Kidney glomerular epithelial cell (primary cell): Measurements from ENCODE around the gene WNT9A.

Experiments used
- DNase-seq: peaks from one replicate; lab custom pipeline; 2025; lab: John Stamatoyannopoulos, UW

WNT9A gene

DNA sequence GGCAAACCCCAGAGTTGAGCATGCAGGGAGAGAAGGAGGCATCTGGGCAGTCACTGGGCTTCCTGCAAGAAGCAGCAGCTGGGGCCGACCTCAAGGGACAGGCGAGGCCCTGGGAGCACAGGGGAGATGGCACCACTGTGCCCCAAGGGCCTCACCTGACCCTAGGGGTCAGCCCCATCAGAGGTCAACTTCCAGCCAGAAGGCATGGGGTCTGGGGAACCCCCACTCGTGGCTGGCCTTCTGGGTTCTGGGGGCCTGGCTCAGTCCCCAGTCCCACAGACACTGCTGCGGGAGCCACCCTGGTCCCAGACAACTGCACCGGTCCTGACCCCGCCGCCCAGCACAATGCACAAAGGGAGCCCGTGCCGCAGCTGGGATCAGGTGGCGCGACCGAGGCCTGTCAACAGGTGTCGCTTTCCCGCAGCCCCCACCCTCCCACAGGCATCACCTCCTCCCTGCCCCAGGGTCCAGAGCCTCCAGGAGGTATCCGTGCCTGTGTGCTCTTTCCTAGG lies 6.2 kb downstream of the WNT9A start:
- DNase-seq: no peak

DNA sequence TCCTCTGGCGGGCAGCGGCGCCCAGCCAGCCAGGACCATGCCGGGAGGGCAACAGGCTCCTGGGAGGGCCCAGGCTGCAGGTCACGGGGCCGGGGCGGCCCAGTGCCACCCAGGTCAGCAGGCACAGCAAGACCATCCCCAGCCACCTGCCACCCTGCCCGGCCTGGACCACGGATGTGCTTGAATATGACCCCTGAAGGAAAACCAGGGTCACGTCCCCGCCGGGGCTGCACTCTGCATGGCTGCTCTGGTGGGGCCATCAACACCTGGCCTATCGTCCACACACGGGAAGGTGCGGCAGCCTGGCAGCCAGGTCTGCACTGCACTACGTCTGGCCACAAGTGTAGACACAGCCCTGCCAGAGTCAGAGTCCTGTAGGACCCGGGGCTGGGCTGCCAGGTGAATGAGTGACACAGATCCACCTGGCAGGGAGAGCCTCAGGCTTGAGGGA lies 6.9 kb downstream of the WNT9A start:
- DNase-seq: no peak

DNA sequence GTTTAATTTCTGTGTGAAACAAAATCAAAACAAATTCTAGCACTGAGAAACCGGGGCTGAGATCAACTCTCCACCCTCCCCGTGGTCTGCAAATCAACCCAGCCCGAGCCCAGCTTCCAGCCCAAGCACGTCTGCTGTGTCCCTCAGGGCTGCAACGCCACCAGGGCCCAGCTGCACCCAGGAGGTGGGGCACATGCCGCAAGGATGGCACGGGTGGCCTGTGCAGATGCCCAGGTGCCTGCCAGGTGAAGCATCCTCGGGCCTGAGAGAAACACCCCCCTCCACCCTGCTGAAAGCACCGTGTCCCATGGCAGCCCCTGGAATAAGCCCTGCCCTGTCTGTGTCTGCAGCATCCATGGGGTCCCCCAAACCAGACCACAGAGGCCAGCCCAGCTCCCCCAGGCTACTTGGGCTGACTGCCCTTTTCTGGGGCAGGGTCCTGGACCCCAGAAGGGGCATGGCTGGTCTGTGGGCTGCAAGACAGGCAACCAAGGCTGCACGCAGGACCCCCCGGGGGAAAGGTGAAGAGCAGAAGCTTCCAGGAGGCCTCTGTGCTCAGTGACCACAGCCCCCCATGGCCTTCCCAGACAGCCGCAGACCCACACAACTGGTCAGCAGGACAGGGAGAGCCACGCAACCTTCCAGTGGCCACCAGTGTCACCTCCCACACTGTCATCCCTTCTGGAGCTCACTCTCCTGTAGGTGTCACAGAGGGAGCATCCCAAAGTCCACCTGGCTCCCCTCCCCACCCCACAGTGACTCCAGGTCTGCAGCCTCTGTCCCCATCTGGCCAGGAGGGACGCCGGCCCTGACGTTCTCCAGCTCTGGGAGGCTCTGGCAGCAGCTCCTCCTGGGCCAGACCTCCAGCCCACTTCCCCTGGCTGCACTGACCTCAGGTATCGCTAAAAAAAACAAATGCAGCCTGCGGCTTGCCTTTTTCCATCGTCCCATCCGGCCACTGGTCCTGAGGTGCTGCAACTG lies 7.7 kb downstream of the WNT9A start:
- DNase-seq: no peak

DNA sequence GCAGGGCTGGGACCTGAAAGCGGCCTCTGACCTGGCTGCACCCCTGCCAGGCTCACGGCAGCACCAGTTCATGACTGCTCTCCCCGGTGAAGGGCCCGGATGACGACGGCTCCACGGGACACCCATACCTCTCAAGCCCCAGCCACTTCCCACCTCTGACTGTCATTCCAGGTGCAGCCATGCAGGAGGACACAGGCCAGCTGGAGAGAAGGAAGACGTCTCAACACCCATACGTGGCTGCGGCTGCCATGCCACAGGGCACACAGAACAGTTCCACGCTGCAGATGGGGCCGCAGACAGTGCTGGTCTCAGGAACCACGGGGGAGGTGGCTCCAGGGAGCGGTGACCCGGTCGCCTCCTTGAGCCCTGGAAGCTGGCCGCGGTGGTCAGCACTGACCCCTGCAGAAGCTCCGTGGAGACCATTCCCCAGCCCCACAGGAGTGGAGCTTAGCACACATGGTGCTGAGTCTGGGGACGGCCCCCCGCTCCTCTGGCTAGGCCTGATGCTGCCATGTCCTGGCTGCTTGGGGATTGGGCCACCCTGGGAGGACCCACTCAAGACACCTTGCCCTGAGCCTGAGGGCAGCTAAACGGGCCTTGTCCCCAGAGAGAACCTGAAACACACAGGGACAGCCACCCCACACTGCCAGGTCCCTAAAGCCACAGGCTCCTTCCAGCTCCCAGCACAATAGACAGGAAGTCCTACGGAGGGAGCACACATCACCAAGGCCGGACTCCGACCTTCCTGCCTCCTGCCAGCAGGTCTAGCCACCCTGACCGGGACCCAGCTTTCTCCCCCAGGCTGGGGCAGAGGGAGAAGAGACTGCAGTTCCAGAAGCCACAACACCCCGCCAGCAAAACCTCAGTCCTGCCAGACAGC lies 8.6 kb downstream of the WNT9A start:
- DNase-seq: no peak

DNA sequence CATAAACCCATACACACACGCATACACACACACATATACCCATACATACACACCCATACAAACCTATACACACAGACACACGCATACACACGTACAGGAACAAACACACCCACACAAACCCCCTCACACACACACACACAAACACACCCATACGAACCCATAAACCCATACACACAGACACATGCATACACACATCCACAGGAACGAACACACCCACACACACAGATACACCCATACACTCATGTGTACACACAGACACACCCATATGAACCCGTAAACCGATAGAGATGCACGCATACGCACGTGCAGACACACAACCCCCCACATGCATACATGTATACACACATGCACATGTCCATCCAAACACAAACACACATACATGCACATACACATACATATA lies 9.5 kb downstream of the WNT9A start:
- no peak for DNase-seq

DNA sequence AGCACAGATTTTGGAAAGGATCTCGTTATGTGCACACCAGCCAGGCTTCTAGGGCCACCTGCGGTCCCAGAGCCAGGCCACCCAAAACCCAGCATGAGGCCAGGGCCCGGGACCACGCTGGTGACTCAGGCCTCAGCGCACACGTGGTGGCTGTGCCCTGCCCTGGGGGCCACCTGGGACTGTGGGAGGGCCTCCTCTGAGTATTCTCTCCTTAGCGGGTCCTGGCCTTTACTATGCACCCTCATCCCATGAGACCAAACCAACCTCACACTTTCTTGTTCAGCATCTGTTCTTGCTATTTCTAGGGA lies 9.9 kb downstream of the WNT9A start:
- no peak for DNase-seq

DNA sequence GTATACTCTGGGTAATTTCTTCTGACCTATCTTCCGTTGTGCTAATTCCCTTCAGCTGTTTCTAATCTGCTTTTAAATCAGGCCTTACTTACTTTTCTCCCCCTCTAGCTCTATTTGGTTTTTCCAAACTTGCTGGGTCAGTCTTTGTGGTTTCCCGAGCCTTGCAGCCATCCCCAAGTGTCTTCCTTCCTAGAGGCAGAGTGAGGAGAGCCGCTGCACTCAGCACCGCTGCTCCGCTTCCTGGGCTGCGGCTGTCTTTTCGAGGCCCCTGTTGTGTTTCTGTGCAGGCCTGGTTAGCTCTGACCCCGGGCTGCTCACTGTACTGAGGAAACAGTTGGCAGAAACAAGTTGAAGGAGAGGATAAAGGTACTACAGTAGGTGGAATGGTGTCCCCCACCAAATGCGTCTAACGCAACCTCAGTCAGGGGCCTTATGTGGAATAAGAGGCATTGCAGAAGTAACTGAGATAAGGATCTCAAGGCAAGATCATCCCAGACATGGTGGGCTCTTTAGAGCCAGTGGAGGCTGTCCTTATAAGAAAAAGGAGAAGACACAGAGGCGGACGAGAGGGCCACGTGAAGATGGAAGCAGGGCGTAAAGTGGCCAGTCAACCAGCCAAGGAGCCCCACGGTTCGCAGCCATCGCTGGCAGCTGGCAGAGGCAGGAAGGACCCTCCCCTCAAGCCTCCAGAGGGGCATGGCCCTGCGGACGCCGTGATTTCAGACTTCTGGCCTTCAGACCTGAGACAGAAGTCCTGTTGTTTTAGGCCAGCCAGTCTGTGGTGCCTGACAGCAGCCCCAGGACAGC lies 10.5 kb downstream of the WNT9A start:
- no peak for DNase-seq

DNA sequence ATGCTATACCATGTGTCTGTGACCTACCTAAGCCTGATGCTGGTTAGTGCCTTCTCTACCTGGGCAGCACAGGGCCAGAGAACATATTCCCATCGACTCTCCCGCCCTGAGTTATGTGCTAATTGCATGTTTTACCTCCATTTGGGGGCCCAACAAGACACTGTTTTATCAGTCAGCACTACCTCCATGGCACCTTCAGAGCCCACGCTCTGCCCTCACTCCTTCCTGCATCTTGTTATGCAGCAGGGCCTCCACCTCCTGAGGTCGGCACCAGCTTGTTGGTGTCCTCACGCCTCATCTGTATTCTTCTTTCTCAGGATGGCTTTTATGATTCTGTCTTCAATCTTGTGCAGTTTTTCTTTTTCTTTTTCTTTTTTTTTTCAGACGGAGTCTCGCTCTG lies 11.9 kb downstream of the WNT9A start:
- DNase-seq: no peak

DNA sequence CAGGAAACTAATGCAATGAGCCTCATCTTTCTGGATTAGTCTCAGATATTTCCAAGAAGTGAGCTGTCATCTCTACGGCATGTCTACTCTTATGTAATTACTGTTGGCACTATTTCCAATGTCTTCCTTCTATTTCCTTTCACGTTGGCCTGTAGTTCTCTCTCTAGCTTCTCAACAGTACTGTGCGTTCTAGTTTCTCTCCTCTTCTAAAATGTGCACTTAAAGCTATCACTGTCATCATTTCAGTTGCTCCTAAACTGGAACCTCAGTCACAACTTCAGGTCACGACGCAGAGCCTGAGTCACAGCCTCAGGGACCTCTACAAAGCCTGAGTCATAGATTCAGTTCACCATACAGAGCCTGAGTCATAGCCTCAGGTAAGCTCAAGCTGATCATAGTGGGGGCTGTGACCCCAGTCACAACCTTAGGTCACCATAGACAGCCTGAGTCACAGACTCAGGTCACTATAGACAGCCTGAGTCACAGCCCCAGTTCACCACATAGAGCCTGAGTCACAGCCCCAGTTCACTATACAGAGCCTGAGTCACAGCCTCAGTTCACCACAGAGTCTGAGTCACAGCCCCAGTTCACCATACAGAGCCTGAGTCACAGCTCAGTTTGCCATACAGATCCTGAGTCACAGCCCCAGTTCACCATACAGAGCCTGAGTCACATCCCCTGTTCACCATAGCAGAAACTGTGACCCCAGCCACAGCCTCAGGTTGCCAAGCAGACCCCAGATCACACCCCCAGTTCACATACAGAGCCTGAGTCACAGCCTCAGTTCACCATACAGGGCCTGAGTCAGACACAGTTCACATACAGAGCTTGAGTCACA lies 13.0 kb downstream of the WNT9A start:
- no peak for DNase-seq

DNA sequence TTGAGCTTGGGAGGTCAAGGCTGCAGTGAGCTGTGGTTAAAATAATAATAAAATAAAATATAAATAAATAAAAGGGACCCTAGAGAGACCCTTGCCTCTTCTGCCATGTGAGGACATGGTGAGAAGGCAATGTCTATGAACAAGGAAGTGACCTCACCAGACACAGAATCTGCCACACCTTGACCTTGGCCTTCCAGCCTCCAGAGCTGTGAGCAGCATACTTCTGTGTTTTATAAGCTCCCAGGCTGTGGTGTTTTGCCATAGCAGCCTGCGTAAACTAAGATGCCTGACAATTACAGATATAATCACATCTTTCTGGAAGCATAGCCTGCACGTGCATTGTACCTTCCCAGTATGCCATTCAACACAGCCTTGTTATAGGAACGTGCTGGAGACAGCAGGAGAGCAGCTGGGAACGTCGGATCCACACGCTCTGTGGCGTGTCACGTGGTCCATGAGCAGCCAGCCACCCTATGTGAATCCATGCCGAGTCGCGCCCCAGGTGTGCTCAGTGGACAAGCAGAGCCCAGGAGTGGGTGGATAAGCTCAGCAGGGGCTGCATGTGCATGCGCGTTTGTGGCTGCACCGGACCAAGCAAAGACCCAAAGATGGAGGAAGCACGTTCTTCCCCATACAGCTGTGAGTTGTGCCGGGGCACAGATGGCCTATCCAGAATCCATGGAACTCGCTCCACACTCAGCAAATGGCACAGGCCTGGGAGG lies 17.8 kb downstream of the WNT9A start:
- DNase-seq: no peak

DNA sequence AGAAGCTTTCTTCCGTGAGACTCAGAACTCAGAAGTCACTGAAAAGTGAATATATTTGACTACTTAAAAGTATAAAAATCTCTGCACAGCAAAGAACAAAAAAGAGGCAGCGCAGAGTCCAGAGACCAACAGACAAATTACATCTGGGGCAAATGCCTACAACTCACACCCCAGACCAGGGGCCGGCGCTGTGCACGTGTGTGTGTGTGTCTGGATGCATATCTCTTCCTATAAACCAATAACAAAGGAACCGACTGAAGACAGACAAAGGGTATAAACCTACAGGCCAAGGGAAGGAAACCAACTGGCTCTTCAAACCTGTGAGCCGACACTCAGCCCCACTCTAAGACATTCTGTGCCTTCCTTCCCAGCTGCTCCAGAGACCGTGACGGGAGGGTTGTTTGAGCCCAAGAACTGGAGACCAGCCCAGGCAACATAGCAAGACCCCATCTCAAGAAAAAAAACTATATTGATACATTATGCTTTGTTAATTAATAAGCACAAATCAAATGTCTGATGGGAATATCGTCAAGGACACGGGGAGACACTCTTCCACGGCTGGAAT lies 18.8 kb downstream of the WNT9A start:
- no peak for DNase-seq

DNA sequence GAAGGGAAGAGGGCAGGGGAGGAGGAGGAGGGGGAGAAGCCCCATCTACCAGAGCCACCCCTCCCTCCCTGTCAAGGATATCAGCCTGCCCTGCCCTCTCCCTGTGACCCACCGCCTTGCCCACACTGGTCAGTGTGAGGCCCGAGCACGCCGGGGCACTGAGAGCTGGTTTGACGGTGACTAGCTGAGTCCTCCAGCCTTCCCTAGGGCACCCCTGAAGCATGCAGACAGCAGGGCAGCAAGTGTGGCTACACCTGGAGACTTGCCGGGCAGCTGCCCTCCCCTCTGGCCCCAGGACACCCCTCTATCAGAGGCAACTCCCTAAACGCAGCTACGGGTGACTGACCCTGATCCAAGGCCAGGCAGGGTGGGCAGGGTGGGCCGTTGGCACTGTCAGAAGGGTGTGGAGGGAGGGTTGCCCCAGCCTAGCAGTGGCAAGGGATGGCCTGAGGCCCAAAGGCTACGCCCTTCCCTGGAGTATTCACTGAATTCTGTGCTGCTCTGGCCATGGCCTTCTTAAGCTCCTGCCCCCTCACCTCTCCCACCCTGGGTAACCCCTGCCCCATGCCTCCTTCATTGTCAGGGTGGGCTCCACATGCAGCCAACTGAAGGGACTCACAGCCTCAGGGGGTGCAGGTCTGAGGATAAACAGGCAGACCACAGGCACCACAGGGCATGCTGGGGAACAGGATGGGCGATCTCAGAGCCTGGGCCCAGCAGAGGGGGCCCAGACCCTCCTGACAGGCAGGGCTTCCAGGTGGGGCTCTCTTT lies 19.6 kb downstream of the WNT9A start:
- no peak for DNase-seq

DNA sequence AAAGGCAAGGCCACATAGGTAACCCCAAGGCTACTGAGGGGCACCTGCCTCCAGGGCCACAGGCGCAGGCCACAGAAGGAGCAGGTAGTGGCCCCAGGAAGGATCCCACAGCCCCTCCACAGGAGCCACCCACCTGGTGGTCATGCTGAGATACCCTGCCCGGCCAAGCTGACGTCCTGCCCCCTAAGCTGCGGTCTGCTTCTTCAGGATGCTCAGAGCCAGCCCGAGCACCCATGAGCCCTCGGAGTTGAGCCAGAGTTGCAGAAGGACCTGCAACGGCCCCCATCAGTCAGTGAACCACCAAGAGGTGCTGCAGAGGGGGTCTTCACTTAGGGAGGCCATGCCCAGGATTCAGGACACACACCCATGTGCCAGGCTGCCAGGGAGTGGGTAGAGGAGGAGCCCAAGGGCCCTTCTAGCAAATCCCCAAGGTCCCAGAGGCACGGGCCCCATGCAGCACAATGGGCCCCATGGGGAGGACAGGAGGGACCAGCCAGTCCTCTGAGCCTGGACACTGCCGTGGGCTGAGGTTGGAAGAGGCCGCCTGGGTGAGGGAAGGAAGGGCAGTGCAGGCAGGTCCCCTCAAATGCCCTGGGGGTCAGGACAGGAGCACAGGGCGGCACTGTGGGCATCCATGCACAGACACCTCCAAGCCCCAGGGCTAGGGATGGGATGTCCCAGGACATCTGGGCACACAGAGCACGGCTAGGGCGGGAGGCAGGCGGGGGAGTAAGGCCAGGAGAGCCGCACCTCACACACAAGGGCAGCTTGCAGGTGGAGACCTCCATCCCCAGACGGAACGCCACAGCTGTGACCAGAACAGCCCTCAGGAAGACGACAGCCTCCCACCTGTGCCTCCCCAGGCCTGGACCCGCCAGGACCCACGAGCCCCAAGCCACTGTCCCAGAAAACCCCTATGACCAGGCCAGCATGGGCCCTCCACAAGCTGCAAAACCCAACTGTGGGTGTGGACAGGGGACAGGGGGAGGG lies 20.5 kb downstream of the WNT9A start:
- DNase-seq: no peak

DNA sequence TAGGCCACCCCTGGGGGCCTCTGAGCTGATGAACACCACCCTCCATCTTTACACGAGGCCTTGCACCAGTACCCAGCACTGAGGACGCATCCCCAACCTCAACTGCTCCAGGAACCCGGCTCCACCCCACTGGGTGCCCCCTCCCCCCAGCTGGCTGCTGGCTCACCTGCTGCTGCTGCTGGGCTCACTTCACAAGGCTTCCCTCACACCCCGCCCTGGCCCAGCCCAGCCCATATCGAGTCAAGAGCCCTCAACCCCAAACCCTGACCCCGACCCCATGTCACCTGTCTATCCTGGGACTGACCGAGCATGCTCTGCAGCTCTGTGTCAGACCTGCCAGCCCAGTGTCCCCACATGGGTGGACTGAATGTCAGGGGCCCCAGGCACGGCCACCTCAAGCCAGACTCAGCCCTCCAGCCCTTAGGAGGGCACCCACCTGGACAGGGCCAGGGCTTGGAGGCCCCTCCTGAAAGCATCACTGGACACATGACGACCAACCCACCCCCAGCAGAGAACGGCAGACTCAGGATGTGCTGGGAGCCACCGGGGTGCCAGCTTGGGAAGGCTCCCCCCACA lies 21.4 kb downstream of the WNT9A start:
- DNase-seq: no peak

DNA sequence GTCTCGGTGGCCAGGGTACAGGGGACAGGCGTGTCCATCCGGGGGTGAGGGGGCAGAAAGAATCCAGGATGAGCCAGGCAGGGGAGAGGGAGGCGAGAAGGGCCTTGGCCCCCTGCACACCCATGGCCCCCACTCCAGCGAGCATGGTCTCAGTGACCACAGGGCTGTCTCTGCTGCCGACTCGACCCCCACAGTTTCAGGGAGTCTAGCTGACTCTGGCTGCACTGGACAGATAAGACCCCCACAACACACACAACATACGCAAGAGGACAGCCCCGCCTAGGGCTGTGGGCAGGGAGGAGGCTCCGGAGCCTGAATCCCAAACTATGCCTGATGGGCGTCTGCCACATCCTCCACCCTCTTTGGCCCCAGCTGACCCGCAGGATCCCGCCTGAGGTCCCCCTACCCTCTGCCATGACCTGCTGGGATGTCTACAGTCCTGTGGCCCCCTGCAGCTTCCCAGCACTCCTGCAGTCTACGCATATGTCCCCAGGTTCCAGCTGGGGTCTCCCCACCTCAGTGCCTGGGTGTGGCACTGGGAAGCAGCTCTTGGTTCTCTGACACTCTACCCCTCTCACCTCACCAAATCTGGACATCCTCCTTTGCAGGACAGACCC lies 22.0 kb downstream of the WNT9A start:
- no peak for DNase-seq

DNA sequence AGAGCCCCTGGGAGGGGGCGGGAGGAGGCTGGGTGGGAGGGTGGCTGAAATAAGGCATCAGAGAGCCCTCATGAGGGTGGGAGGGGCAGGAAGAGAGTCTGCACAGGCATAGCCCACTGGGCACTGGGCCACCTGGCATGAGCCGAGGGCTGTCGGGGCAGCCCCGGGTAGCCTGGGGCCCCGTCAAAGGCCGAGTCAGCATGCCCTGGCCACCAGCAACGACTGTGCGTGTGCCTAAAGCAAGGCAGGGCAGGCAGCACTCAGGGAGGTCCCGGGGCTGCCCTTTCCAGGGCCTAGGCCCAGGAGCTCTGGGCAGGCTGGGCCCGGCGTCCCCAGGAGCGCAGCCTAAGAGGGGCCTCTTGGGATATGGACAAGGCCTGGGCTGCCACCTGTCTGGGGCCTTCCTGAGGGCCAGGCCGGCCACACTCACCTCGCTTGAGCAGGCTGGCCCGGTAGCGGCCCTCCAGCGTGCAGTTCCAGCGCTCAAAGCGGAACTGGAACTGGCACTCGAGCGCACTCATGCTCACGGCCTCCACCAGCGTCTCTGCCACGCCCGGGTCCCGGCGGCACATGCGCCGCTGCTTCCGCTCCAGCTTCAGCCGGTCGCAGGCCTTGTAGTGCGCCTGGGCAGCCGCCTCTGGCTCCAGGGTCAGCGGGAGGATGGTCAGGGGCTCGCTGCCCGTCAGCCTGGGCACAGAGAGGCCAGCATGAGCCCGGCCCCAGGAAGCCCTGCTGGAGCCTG lies 22.7 kb downstream of the WNT9A start:
- DNase-seq: no peak
